OCI-LY3 (cell line): ENCODE measurements around the gene GATA5.
A peak's percentile ranks its signal among the peaks of the same experiment; 100 is the strongest.

ENCODE experiments used
- H2AFZ ChIP-seq: fragments of 200-600, 300-600 bp; shearing (Covaris generic); 2 replicates; pipeline ENCODE4 v1.6.0; 2014; ENCODE audit warnings: antibody characterized with exemption, low read depth, low read length
- H3K27ac ChIP-seq: fragments of 200-600, 300-600 bp; sonication (generic); 2 replicates; pipeline ENCODE4 v1.5.1; 2014; ENCODE audit warnings: mild to moderate bottlenecking, low read length, moderate library complexity, mixed read lengths
- H3K27me3 ChIP-seq: fragments of 200-600, 300-600 bp; sonication (generic); 2 replicates; pipeline ENCODE4 v1.6.1; 2014; ENCODE audit warnings: low read depth, low read length, mixed read lengths
- H3K36me3 ChIP-seq: fragments of 200-600, 300-600 bp; sonication (generic); replicated peaks from 2 replicates; pipeline ENCODE3; 2014; ENCODE audit warnings: low read depth, low read length, mixed read lengths
- H3K4me1 ChIP-seq: fragments of 300-600, 200-600 bp; sonication (generic); 2 replicates; pipeline ENCODE4 v1.6.1; 2014; ENCODE audit warnings: low read length, mixed read lengths
- H3K4me2 ChIP-seq: fragments of 200-600, 300-600 bp; sonication (generic); 2 replicates; pipeline ENCODE4 v1.6.1; 2014; ENCODE audit warnings: low read length, mixed read lengths
- H3K4me3 ChIP-seq: fragments of 300-600, 200-600 bp; sonication (generic); 2 replicates; pipeline ENCODE4 v1.5.1; 2014; ENCODE audit warnings: antibody characterized with exemption, mild to moderate bottlenecking, low read length, moderate library complexity
- H3K79me2 ChIP-seq: fragments of 300-600, 200-600 bp; shearing (Covaris generic); 2 replicates; pipeline ENCODE4 v1.6.1; 2014; ENCODE audit warnings: mild to moderate bottlenecking, low read length, mixed read lengths
- H3K9ac ChIP-seq: fragments of 300-600, 200-600 bp; shearing (Covaris generic); 2 replicates; pipeline ENCODE4 v1.6.0; 2014; ENCODE audit warnings: mild to moderate bottlenecking, low read length, moderate library complexity
- H3K9me3 ChIP-seq: fragments of 200-600, 300-600 bp; shearing (Covaris generic); 2 replicates; pipeline ENCODE4 v1.6.1; 2014; ENCODE audit warnings: low read length, mixed read lengths; ENCODE audit not compliant: insufficient read depth
- H4K20me1 ChIP-seq: fragments of 200-600, 300-600 bp; sonication (generic); 2 replicates; pipeline ENCODE4 v1.6.1; 2016; ENCODE audit warnings: low read length, mixed read lengths; ENCODE audit not compliant: insufficient read depth
- CTCF ChIP-seq: fragments of 200-600, 300-600 bp; sonication (generic); IDR thresholded peaks from 2 replicates; pipeline ENCODE4 v1.5.1; 2014; ENCODE audit warnings: antibody characterized with exemption, low read length, low read depth
- EZH2phosphoT487 ChIP-seq: fragments of 200-600 bp; shearing (Covaris generic); IDR thresholded peaks from 2 replicates; pipeline ENCODE4 v1.6.1; 2018; ENCODE audit warnings: antibody characterized with exemption, mixed run types, low read depth

Gene GATA5

DNA sequence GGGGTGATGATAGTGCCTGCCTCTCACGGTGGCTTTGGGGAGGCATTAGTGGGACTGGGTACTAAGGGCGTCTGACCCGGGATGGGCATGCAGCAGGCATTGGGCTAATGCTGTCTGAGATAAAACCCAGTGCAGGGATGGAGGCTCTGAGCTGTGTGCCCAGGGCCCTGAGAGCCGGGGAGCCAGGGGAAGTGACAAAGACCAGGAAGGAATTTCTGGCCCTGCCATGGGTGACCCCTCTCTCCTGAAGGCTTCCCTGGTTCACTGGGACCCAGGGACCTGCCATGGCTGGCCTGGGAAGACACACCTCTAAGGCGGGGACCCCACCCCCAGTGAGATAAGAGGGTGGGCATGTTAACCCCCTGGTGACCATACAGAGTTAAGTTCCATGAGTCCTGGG, 3.9 kb upstream of the GATA5 start:
- H3K9me3 ChIP-seq = no peaks in the 10 kb centered on the region
- H2AFZ ChIP-seq = no peak overlapping the region
- H3K9ac ChIP-seq = no peak overlapping the region
- H4K20me1 ChIP-seq = no peaks in the 10 kb centered on the region
- H3K79me2 ChIP-seq = no peaks in the 10 kb centered on the region
- H3K4me1 ChIP-seq = peaks cover 20% of the 10 kb centered on the region
- no peaks in the 10 kb centered on the region for H3K36me3 ChIP-seq
- TF ChIP-seq CTCF (no peak), EZH2phosphoT487 (no peak)
- no peak overlapping the region for H3K4me3 ChIP-seq
- H3K4me2 ChIP-seq = no peak overlapping the region
- H3K27me3 ChIP-seq = peaks cover 42% of the 10 kb centered on the region
- no peak overlapping the region for H3K27ac ChIP-seq

DNA sequence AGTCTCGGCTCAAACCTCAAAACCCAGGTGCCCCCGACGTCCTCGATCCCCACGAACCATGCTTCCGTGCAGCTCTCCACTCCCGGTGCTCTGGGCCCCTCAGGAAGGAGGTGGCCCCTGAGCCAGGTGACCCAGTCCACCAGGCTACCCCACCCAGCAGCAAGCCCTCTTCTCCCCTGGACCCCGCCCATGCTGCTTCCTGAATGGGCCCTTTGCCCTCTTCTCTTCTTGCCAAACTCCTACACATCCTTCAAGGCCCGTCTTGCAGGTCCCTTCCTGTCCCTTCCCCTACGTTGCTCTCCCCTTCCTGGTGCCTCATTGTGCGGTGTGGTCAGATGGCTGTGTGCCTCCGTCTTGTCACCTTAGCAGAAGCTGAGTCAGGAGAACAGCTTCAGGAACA, 3.4 kb upstream of the GATA5 start:
- H3K4me3 ChIP-seq = no peak overlapping the region
- H3K27ac ChIP-seq = no peak overlapping the region
- peaks cover 20% of the 10 kb centered on the region for H3K4me1 ChIP-seq
- H4K20me1 ChIP-seq = no peaks in the 10 kb centered on the region
- no peak for TF ChIP-seq EZH2phosphoT487
- TF ChIP-seq CTCF = no peak
- peaks cover 37% of the 10 kb centered on the region for H3K27me3 ChIP-seq
- no peaks in the 10 kb centered on the region for H3K9me3 ChIP-seq
- no peak overlapping the region for H3K4me2 ChIP-seq
- no peak overlapping the region for H3K9ac ChIP-seq
- no peaks in the 10 kb centered on the region for H3K79me2 ChIP-seq
- no peaks in the 10 kb centered on the region for H3K36me3 ChIP-seq
- no peak overlapping the region for H2AFZ ChIP-seq

DNA sequence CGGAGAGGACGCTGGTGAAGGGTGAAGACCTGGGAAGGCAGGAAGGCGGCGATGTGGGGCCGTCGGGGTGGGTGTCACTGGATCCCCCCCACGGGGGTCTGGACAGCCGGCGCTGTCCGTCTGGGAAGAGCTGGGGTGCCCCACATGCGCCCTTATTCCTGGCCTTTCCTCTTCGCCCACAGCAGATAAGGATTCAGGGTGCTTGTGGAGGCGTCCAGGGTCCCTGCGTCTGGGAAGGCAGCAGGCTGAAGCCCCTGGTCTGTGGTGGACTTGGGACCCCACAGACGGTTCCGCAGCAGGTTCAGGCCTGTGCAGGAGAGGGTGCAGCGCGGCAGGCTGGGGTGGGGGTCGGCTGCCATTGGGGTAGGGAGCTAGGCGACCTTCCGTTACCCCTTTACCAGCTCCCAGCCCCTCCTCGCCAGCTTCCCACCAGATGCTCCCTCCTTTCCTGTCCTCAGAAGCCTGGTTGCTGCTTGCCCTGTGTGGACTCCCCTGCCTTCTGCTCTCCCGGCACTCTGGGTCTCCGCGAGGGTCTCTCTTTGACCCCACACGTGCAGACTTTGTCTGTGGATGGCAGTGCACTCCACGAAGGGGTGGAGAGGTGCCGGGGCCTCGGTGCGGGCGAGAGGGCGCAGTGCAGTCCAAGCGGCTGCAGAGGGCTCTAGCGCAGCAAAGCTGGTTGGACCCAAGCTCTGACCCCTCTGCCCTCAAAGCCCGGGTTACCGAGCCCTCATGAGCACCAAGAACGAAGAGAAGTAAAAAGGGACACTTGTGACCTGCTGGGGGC, 2.1 kb upstream of the GATA5 start:
- no peak overlapping the region for H3K4me2 ChIP-seq
- H3K27me3 ChIP-seq = peaks cover 32% of the 10 kb centered on the region
- H3K36me3 ChIP-seq = no peaks in the 10 kb centered on the region
- no peaks in the 10 kb centered on the region for H4K20me1 ChIP-seq
- no peak overlapping the region for H2AFZ ChIP-seq
- H3K79me2 ChIP-seq = no peaks in the 10 kb centered on the region
- no peak overlapping the region for H3K4me3 ChIP-seq
- H3K9me3 ChIP-seq = no peaks in the 10 kb centered on the region
- H3K4me1 ChIP-seq = peaks cover 11% of the 10 kb centered on the region
- H3K9ac ChIP-seq = no peak overlapping the region
- TF ChIP-seq CTCF (peak; percentile 20; the same call in 1 of the 2 replicates), EZH2phosphoT487 (no peak)
- no peak overlapping the region for H3K27ac ChIP-seq

- Histone ChIP-seq H3K36me3 (no peaks in the 10 kb centered on the region), H3K9ac (no peak overlapping the region), H3K9me3 (no peaks in the 10 kb centered on the region), H3K4me2 (no peak overlapping the region), H3K27ac (no peak overlapping the region), H3K27me3 (peaks cover 16% of the 10 kb centered on the region), H3K4me3 (no peak overlapping the region), H2AFZ (no peak overlapping the region), H3K79me2 (no peaks in the 10 kb centered on the region), H4K20me1 (no peaks in the 10 kb centered on the region), H3K4me1 (peaks cover 6% of the 10 kb centered on the region)
- TF ChIP-seq EZH2phosphoT487 = no peak
- no peak for TF ChIP-seq CTCF
These were observed 452 bp upstream of the GATA5 start for GRCh38 chr20:62476056-62476838.
